Vagina (tissue), 2 donors: ENCODE measurements around the gene ANKRD11.

ENCODE experiments used
- CTCF ChIP-seq, 3 experiments: fragments of 450-650 bp in 2 of 3; fragments of 200-600 bp in 1 of 3; sonication (generic) in 1 of 3; IDR thresholded peaks; one replicate each; pipeline ENCODE4 v1.5.1; 2017 to 2019; ENCODE audit warnings: antibody characterized with exemption in 3 of 3, mild to moderate bottlenecking in 2 of 3, moderate library complexity in 2 of 3
- POLR2A ChIP-seq, 2 donors: fragments of 450-650 bp; IDR thresholded peaks; one replicate each; pipeline ENCODE4 v1.6.1; 2017; ENCODE audit warnings: antibody characterized with exemption in 2 of 2, mild to moderate bottlenecking in 2 of 2, moderate library complexity in 2 of 2

DNA sequence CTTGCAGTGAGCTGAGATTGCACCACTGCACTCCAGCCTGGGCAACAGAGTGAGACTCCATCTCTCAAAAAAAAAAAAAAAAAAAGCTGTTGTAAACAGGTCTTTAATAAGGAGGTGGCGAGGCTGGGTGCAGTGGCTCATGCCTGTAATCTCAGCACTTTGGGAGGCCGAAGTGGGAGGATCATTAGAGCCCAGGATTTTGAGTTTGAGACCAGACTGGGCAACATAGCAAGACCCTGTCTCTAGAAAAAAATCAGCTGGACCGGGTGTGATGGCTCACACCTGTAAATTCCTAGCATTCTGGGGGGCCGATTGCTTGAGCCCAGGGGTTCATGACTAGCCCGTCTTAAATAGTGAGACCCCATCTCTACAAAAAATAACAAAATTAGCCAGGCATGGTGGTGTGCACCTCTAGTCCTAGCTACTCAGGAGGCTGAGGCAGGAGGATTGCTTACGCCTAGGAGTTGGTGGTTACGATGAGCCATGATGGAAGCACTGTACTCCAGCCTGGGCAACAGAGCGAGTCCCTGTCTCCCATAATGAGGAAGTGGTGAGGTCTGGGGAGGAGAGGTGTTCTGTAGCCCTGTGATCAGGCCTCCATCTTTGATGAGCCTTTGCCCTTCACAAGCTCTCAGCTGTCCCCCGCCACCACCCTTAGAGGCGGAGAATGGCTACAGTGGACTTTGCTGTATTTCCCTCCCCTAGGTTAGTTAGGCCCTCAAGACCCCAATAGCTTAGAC is 236.6 kb downstream of the ANKRD11 start:
- TF ChIP-seq CTCF (IDR thresholded peaks at IDR 0.05) (no peak), POLR2A (IDR thresholded peaks at IDR 0.05) (no peak)
